ENCODE results near the gene GAS6. TPM values are rescaled to one million over a fixed set of nuclear protein-coding genes. Genes with fewer than 3 reads are reported as not detected.
A peak's percentile ranks its signal among the peaks of the same experiment; 100 is the strongest.

Gene GAS6
- total RNA-seq, 1 experiment from 2014 or later = 28.1 TPM

- H3K27ac ChIP-seq (ENCODE audit: low read length) = peak overlapping the region; percentile 59; the same call in 1 of the 2 replicates
- H3K9me3 ChIP-seq (ENCODE audit: control insufficient read depth, insufficient read depth, low read depth, low read length) = no peaks in the 10 kb centered on the region
- no peaks in the 10 kb centered on the region for H3K27me3 ChIP-seq (ENCODE audit: control insufficient read depth, insufficient read depth, low read length)
- CTCF ChIA-PET = no interaction called here
- DNase-seq (ENCODE audit: low read depth, low spot score) (no peak), ATAC-seq (peak; percentile 8; the same call in 1 of the 2 replicates)
- no TSS peak for BruUV-seq (replicated peaks)
- no peaks in the 10 kb centered on the region for H3K36me3 ChIP-seq (ENCODE audit: control insufficient read depth, insufficient read depth, low read length)
- peaks cover 41% of the 10 kb centered on the region for H3K4me1 ChIP-seq (ENCODE audit: control insufficient read depth, insufficient read depth, low read length)
- intact Hi-C loops (cut with micrococcal nuclease; ENCODE audit: unreplicated experiment) = no loop called here
- TF ChIP-seq TCF7L2 (IDR thresholded peaks at IDR 0.05; ENCODE audit: low read depth, low read length) (no peak), REST (IDR thresholded peaks at IDR 0.05; ENCODE audit: insufficient read depth in 1 of 2, low read depth in 2 of 2, low read length in 1 of 2) (no peak)
- POLR2A ChIA-PET = no interaction called here
- in situ Hi-C loops (cut with HindIII; ENCODE audit: low pct_unique_long_range_greater_than_20kb, low sequenced_read_pairs) = no loop called here
- H3K4me3 ChIP-seq (ENCODE audit: low read depth in 2 of 2, low read length in 2 of 2) = peak overlapping the region; percentile 34 to 38
These were observed 25.1 kb downstream of the GAS6 start for GRCh38 chr13:113838711-113839201.

DNA sequence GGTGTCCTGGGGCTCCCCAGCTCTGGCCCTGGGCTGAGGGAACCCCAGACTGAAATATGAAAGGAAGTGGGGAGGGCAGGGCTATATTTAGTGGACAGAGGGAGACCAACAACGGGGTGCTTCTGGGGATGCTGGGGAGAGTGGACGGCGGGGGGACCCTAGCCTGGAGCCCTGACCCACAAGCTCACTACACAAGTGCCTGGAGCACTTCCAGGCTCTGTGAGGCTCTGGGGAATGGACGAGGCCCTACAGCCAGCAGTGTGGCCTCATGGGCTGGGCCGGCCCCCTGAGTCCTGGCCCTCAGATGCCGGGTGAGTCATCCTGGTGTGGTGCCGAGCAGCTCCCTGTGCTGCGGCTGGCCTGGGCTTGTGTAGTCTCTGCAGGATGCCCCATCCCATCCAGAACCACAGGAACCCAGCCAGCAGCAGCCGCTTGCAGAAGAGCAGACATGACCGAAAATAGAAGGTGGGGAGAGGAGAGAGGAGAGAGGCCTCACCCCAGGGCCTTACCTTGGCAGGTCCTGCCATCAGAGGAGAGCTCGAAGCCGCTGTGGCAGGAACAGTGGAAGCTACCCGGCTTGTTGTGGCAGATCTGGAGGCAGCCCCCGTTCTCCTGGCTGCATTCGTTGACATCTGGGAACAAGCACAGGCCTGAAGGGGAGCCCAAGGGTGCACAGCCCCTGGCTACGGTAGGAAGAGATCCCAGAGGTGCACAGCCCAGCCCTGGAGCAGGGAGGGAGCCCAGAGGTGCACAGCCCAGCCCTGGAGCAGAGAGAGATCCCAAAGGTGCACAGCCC is 26.1 kb downstream of the GAS6 start:
- in situ Hi-C loops (cut with HindIII; ENCODE audit: low pct_unique_long_range_greater_than_20kb, low sequenced_read_pairs) = no loop called here
- DNase-seq (ENCODE audit: low read depth, low spot score) (no peak), ATAC-seq (peak; percentile 91)
- no peaks in the 10 kb centered on the region for H3K36me3 ChIP-seq (ENCODE audit: control insufficient read depth, insufficient read depth, low read length)
- H3K4me1 ChIP-seq (ENCODE audit: control insufficient read depth, insufficient read depth, low read length) = peaks cover 45% of the 10 kb centered on the region
- TF ChIP-seq SIN3A (IDR thresholded peaks at IDR 0.05; ENCODE audit: borderline replicate concordance, insufficient read depth, low read depth, low read length) (no peak), TCF7L2 (IDR thresholded peaks at IDR 0.05; ENCODE audit: low read depth, low read length) (no peak), POLR2AphosphoS5 (IDR thresholded peaks at IDR 0.05; ENCODE audit: low read depth, low read length) (no peak), REST (IDR thresholded peaks at IDR 0.05; ENCODE audit: insufficient read depth in 1 of 2, low read depth in 2 of 2, low read length in 1 of 2) (no peak), CTCF (IDR thresholded peaks at IDR 0.05) (no peak)
- no peaks in the 10 kb centered on the region for H3K27me3 ChIP-seq (ENCODE audit: control insufficient read depth, insufficient read depth, low read length)
- intact Hi-C loops (cut with micrococcal nuclease; ENCODE audit: unreplicated experiment) = no loop called here
- CTCF ChIA-PET = no interaction called here
- H3K9me3 ChIP-seq (ENCODE audit: control insufficient read depth, insufficient read depth, low read depth, low read length) = no peaks in the 10 kb centered on the region
- POLR2A ChIA-PET = no interaction called here
- BruUV-seq (replicated peaks) = no TSS peak
- peak overlapping the region; percentile 88 for H3K27ac ChIP-seq (ENCODE audit: low read length)
- peak overlapping the region; percentile 34 to 38 for H3K4me3 ChIP-seq (ENCODE audit: low read depth in 2 of 2, low read length in 2 of 2)
